WI38 (cell line): Measurements from ENCODE around the gene MYEF2.

Experiments
- H3K4me3 ChIP-seq: 2 replicates; pipeline ENCODE4 v1.5.1; 2011; ENCODE audit warnings: low read depth, mild to moderate bottlenecking, control low read depth, low read length
- CTCF ChIP-seq: IDR thresholded peaks from 2 replicates; pipeline ENCODE4 v1.5.1; 2012; ENCODE audit warnings: low read depth, mild to moderate bottlenecking, control low read depth, low read length

Gene MYEF2

GRCh38 chr15:48177766-48178647 lies at the start of gene MYEF2:
Gene MYEF2 (minus strand): TSS chr15:48178295. CDS start chr15:48178237, 58 bp downstream.
- TF ChIP-seq CTCF, result no peak
- H3K4me3 ChIP-seq, result peak within 1 kb of the TSS; percentile 70

GRCh38 chr15:48225771-48226170 lies 47.7 kb upstream of the MYEF2 start:
- H3K4me3 ChIP-seq, result no peak overlapping the region
- TF ChIP-seq CTCF, result no peak

GRCh38 chr15:48222627-48223026 lies 44.5 kb upstream of the MYEF2 start:
- no peak overlapping the region for H3K4me3 ChIP-seq
- TF ChIP-seq CTCF, result no peak

GRCh38 chr15:48221885-48222284 lies 43.8 kb upstream of the MYEF2 start:
- H3K4me3 ChIP-seq, result no peak overlapping the region
- no peak for TF ChIP-seq CTCF

- no peak overlapping the region for H3K4me3 ChIP-seq
- TF ChIP-seq CTCF, result no peak
Observed at GRCh38 chr15:48221261-48221660, 43.2 kb upstream of the MYEF2 start.

GRCh38 chr15:48205981-48206380 lies 27.9 kb upstream of the MYEF2 start, which contains the start of gene SLC12A1:
Gene SLC12A1 (plus strand): TSS chr15:48206302. CDS start chr15:48207720, 1,418 bp downstream.
- no peak within 1 kb of the TSS for H3K4me3 ChIP-seq

More at GRCh38 chr15:48205981-48206380, 27.9 kb upstream of the MYEF2 start, which contains the start of gene SLC12A1:
- no peak for TF ChIP-seq CTCF
